Nucleus accumbens (tissue), 56 donors: ENCODE results near the gene SLC50A1.
"Not testable (repeated sequence)": the region's sequence is repeated elsewhere in the genome, so short reads cannot be mapped to it uniquely, and the experiment has no call there.

Experiments
- DNase-seq, 56 donors: peaks; one replicate each; lab custom pipeline; 2025; lab: John Stamatoyannopoulos, UW

SLC50A1 gene

DNA sequence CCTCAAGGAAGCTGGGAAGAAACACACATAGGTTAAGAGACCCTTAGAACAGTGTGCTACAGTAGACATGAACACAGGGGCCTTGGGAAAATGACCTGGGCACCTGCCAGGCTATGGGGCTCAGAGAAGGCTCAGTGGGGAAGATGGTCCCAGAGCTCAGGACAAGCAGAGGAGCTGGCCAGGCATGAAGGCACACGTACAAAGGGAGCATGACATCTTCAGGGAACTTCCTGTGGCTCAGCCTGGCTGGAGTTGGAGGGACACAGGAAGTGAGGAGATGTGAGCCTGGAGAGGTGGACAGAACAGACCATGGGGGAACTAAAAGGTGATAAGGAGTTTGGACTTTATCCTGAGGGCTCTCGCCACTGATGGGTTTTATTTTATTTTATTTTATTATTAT lies 3.8 kb upstream of the SLC50A1 start:
- DNase-seq: no peak

DNA sequence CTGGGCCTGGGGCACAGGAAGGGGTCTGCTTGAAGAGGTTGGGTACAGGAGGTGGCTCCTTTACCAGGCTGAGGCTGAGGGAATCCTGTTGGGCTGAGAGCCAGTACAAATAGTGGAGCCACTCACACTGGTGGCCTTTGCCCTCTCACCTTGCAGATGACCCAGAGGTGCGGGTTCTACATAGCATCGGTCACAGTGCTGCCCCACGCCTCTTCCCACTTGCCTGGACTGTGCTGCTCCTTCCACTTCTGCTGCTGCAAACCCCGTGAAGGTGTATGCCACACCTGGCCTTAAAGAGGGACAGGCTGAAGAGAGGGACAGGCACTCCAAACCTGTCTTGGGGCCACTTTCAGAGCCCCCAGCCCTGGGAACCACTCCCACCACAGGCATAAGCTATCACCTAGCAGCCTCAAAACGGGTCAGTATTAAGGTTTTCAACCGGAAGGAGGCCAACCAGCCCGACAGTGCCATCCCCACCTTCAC lies 1.8 kb upstream of the SLC50A1 start:
- DNase-seq: no peak

DNA sequence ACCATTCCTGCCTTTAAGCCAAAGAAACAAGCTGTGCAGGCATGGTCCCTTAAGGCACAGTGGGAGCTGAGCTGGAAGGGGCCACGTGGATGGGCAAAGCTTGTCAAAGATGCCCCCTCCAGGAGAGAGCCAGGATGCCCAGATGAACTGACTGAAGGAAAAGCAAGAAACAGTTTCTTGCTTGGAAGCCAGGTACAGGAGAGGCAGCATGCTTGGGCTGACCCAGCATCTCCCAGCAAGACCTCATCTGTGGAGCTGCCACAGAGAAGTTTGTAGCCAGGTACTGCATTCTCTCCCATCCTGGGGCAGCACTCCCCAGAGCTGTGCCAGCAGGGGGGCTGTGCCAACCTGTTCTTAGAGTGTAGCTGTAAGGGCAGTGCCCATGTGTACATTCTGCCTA lies 1.3 kb upstream of the SLC50A1 start:
- DNase-seq: no peak

DNA sequence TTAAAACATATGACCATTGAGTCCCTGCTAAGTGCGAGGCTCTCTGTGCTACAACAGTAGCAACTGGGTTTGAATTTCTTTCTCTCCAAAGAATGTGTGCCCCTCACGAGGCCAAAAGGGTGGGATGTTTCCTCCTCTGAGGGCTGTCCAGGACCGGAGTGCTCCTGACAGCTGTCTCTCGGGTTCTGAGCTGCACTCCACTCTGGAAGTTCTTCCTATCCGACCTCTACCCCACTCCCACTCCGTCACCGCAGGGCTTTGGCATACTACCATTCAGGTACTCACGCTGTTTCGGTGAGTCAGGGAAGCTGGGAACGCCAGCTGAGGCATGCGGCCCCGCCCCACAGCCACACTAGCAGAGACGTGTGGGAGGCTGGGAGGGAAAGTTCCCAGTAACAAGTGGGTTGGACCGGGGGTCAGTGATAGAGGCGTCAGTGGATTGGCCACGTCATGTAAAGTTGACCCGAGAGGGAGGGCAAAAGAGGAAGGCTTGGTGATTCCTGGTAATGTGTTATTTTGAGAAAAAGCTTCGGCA lies 705 bp upstream of the SLC50A1 start:
- peak in 51 of 56 donors; percentile 23 to 86 (median 58) for DNase-seq

DNA sequence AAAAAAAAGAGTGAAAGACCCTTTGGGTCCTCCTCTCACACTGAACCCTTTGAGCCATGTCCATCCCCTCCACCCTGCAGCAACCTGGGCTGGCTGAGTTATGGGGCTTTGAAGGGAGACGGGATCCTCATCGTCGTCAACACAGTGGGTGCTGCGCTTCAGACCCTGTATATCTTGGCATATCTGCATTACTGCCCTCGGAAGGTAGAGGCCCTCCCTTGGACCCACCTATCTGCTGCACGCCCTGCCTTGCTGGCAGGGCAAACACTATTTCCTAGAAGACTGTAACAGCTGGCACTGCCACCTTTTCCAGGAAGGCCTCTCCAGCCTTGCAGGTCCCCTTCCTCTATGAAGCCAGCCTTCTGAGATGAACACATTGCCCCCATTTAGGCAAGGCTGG lies 1.1 kb downstream of the SLC50A1 start:
- no peak for DNase-seq

DNA sequence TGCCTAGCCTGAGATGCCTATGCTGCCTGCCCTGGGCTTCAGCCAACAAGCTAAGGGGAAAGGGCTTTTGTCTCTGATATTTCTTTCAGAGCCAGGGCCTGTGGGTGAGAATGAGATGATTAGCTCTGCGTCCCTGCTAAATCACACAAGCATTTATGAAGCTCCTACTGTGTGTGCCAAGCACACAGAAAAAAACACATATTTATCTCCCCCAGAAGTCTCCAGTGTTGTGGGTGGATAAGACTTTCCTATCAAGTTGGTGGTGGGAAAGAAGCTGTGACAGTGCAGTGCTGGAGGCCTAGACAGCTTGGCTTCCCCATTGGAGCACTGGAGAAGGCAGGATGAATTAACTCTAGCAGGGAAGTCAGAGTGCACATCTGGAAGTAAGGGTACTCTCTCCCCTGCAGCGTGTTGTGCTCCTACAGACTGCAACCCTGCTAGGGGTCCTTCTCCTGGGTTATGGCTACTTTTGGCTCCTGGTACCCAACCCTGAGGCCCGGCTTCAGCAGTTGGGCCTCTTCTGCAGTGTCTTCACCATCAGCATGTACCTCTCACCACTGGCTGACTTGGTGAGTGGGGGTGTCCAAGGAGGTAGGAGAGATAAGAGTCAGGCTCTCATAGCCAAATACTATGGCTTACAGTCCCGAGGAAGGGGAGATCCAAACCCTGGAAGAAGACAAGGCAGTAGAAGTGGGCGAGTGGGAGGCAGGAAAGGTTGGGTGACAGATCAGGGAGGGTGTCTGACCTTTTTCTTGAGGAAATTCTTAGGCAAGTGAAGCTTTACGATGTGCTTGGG lies 1.7 kb downstream of the SLC50A1 start:
- no peak for DNase-seq

DNA sequence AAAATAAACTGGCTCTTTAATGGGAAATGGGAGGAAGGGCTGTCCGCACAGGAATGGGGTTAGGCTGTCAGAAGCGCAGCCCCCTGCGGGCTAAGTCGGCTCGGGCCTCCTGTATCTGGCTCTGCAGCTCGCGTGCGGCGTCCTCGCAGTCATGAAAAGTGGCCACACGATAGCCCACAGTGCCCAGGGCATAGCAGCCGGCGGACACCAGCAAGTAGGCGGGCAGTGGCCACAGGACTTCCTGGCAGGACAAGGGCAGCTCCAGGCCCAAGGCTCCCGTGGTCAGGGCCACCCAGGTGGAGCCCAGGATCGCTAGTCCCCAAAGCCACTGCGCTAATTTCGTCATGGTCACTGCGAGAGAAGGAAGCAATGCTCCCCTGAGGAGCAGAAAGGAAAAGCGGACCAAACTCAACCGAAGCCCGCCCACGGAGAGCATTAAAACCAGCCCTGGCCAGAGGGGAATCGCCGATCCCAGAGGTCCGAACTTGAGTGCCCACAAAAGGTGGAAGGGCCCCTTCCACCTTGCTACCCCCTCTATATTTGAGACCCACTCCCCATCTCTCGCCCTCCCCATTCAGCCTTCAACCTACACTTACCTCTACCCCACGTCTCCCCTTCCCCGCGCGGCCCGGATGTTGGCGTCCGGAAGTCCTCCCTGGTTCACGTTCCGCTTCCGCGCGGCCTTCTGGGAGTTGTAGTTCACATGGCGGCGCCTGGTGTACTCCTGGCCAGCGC lies 4.4 kb downstream of the SLC50A1 start, which contains the start of gene DPM3:
DPM3 (minus strand) TSS at position 637 of the 735 bp plus-strand sequence; CDS start at position 346, 291 bp downstream.
- peak in 55 of 56 donors; percentile 46 to 95 (median 83) for DNase-seq

DNA sequence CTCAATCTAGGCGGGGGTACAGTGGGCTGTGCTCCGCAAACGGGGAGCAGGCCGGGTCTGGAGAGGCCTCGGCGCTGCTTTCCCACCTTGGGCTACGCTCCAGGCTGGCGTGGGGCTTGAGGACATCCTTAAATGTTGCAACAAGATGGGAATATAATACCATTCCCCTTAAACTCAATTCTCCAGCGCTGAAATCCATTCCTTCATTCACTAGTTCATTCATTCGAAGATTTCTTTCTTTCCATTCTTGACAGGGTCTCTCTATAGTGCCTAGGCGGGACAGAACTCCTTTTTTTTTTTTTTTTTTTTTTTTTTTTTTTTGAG lies 4.9 kb downstream of the SLC50A1 start:
- DNase-seq: no peak

DNA sequence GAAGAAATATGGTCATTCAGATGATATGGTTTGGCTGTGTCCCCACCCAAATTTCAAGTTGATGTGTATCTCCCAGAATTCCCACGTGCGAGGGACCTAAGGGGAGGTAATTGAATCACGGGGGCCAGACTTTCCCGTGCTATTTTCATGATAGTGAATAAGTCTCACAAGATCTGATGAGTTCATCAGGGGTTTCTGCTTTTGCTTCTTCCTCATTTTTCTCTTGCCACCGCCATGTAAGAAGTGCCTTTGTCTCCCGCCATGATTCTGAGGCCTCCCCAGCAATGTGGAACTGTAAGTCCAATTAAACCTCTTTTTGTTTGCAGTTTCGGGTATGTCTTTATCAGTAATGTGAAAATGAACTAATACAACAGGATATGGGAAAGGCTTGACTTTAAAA lies 6.1 kb downstream of the SLC50A1 start:
- DNase-seq: no peak

DNA sequence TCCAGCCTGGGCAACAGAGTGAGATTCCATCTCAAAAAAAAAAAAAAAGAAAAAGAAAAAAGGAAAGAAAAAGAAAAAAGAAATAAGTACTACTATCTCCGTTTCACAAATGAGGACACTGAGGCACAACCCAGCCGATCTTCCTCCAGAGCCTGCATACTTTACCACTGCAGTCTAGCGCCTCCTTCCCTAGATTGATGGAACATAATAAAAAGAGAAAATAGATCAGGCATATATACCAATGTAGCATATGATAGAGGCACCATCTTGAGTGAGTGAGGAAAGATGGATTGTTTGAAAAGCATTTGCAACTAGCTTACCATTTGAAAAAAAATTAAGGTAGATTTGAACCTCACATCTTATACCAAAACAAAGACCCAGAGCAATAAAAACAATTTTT lies 9.8 kb downstream of the SLC50A1 start:
- no peak for DNase-seq

DNA sequence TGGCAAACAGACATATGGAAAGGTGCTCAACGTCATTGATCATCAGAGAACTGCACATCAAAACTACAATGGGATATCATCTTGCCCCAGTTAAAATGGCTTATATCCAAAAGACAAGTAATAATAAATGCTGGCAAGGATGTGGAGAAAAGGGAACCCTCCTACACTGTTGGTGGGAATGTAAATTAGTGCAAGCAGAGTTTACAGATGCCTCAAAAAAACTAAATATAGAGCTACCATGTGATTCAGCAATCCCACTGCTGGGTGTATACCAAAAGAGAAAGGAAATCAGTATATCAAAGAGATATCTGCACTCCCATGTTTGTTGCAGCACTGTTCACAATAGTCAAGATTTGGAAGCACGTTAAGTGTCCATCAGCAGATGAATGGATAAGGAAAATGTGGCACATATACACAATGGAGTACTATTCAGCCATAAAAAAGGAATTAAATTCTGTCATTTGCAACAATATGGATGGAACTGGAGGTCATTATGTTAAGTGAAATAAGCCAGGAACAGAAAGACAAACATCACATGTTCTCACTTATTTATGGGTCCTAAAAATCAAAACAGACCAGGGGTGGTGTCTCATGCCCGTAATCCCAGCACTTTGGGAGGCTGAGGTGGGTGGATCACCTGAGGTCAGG lies 20.5 kb downstream of the SLC50A1 start:
- not testable (repeated sequence) for DNase-seq

DNA sequence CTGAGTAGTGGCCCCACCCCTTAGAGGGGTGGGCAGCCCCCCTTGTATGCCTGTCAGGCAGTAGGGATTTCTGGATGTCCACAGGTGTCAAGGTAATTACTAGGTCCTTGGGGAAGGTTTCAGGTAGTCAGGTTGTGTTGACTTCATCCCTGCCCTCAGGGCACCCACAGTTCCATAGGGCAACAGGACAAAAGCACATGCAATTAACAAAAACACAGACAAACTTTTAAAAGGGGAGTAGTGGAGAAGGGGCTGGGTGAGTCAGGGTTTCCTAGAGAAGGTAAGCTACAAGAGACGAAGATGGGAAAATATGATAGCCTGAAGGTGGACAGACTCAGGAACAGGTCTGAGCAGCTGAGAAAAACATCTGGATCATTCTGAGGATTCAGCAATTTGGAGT lies 23.3 kb downstream of the SLC50A1 start:
- no peak for DNase-seq

DNA sequence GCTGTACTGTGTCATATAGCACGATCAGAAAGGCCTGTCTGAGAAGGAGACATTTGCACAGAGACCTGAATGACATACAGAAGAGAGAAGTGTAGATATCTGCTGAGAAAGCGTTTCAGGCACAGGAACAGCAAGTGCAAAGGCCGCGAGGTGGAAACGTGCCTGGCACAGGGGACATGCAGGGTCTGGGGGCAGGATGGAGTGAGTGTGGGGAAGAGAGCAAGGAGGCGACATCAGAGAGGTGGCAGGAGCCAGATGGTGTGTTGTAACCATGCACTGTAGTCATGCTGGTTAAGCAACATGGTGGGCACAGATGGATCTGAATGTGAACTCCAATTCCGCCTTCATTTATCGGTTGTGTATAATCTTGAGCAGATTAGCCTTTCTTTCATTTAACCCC lies 24.5 kb downstream of the SLC50A1 start:
- DNase-seq: no peak

DNA sequence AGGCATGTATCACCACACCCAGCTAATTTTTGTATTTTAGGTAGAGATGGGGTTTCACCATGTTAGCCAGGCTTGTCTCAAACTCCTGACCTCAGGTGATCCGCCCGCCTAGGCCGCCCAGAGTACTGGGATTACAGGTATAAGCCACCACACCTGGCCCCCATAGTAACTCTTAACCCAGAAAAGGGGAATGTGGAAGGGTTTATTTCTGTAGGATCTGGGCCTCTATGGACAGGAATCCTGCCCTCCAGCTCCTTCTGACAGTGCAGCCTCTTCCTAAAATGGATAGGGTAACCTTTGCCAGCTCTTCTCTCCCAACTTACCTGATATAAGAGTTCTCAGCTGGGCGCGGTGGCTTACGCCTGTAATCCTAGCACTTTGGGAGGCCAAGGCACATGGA lies 27.0 kb downstream of the SLC50A1 start:
- not testable (repeated sequence) for DNase-seq

DNA sequence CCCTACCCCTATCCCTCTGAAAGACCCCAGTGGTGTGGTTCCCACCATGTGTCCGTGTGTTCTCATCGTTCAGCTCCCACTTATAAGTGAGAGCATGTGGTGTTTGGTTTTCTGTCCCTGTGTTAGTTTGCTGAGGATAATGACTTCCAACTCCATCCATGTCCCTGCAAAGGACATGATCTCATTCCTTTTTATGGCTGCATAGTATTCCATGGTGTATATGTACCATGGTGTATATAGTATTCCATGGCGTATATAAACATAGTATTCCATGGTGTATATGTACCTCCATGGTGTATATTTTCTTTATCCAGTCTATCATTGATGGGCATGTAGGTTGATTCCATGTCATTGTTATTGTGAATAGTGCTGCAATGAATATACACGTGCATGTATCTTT lies 28.1 kb downstream of the SLC50A1 start:
- DNase-seq: not testable (repeated sequence)

DNA sequence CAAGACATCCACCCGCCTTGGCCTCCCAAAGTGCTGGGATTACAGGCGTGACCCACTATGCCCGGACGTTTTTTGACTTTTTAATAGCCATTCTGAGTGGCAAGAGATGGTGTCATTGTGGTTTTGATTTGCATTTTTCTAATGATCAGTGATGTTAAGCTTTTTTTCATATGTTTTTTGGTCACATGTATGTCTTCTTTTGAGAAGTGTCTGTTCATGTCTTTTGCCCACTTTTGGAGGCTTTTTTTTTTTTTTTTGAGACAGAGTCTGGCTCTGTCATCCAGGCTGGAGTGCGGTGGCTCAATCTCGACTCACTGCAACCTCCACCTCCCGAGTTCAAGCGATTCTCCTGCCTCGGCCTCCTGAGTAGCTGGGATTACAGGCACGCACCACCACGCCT lies 29.0 kb downstream of the SLC50A1 start:
- DNase-seq: not testable (repeated sequence)

DNA sequence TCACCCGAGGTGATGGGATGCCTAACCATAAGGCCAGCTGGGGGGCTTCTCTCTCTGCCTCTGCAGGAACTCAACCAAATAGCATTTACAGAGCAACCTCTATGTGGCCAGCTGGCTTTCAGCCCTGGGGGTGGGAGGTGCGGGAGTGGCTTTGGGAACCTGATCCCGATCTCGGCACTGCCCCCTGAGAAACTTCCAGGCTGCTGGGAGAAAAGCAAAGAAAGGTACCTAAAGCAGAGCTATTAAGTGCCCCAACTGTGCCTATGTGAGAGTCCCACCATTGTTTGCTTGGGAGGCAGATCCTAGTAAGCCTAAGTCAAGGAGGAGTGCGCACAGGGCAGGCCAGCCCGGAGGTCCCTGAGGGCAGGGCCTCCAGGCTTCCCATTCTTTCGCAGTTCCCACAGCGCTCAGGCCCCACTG lies 30.4 kb downstream of the SLC50A1 start:
- no peak for DNase-seq

DNA sequence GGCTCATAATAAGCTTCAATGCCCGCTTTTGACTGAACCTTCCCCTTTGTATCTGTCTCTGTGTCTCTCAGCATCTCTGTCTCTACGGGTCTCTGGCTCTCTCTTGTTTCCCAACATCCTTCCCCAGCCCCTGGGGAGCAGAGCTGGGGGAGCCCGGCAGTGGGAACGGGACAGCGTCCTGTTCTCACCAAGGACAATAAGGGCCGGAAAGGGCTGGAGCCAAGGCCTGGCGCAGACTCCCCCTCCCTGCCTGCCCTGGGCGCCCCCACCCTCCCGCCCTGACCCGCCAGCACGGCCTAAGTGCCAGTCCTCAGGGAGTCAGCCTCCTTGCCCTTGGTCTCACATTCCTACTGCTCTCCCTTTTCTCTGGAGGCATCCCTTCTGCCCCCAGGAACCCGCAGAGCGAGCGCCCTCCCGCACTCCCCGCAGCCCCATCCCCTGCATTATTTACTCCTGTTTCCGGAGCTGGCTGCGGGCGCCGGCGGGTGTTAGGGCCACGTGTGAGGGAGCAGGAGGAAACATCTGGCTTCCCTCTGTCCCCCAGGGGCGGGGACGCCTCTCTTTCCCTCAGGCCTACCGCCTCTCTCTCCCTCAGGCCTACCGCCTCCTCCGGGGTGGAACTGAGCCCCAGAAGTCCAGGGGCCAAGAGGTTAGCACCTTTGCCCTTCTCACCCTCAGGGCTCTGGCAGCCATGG lies 31.0 kb downstream of the SLC50A1 start:
- DNase-seq: peak in 35 of 56 donors; percentile 21 to 66 (median 48)

DNA sequence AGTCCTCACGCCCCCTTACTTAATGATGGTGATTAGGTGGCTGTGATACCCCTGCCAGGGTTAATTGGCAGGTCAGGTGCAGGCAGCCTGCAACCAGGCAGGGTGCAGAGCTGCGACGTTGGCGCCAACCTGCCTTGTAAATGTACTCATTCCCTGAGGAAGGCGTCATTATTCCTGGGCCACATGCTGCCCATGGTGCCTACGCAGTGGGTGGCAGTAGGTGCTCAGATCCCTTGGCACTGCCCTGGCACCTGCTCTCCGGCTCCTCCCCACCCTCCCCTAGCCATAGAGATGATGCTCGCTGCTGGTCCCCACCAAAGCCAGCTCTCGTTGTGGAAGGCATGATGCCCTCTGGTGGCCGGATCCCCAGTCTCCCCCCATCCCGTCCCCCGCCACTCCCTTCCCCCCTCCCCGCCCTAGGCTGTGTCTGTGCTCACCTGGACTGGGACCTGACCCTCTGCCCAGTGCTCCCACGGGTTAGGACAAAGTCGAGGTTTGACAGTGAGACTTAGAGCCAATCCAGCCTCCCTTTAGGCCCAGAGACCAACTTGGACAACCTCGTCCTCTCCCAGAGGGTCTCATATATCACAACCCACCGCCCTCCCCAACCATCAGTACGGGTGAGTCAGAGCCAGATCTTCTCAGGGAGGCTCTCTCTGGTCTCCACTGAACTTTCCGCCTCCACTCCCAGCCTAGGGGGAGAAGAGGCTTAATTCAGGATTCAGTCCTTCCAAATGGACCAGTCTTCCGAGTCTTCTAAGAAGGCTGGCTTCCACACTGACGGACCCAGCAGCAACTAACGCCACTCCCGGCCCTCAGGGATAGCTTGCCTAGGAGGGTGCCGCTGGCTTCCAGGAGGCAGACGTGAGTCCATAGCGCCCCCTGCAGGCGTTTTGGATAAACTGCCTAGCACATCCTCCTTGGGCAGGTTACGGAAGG lies 31.8 kb downstream of the SLC50A1 start:
- peak; percentile 35 to 96 (median 80) for DNase-seq
